Heart left ventricle (tissue), 13 donors: Measurements from ENCODE around the gene RECK.

ENCODE experiments used
- CTCF ChIP-seq, 12 donors: fragments of 200-600 bp; sonication (generic) in 4 of 12; IDR thresholded peaks; one replicate each; pipeline versions ENCODE4 v1.5.0 to v1.8.0; 2018 to 2022; ENCODE audit warnings: antibody characterized with exemption in 12 of 12, mild to moderate bottlenecking in 5 of 12
- POLR2A ChIP-seq, 2 donors: fragments of 450-650 bp; IDR thresholded peaks; one replicate each; pipeline ENCODE4 v1.6.1; 2017; ENCODE audit warnings: antibody characterized with exemption in 2 of 2, mild to moderate bottlenecking in 2 of 2, moderate library complexity in 2 of 2
- donor health status: ischemic (EF 13 %, LVEDD 7.1; RV severe dilation, severe dysfunction).
- donor health status: DM: no; HTN: yes; CAD: no.
- donor health status: DM: no; HTN: no; CAD: no.
- donor health status: ischemic (EF 25% LVEDD 6.9; RV normal size, moderate dysfunction).
- donor health status: ischemic (EF 25% LVEDD 5.7; RV mildly dilated, moderate dysfunction).
- donor health status: ischemic (EF 35%, LVEDD 5.7; RV mildly dilated, moderate dysfunction).
- donor health status: nonischemic (EF 11% LVEDD 7.7; RV severe dilation, severe dysfunction).
- donor health status: DM: yes; HTN: yes; CAD: no.
- donor health status: PGD.
- donor health status: ischemic (EF 29% LVEDD 5.4; RV normal size, mild dysfunction).
- donor health status: nonischemic (EF 23%, LVEDD 6.1; RV moderate dilation, normal function).

- no peak for TF ChIP-seq CTCF (IDR thresholded peaks at IDR 0.05)
- no peak for TF ChIP-seq POLR2A (IDR thresholded peaks at IDR 0.05)
Observed at GRCh38 chr9:36109071-36109470, 72.4 kb downstream of the RECK start.
